Measurements from ENCODE around the gene CCNL1. TPM values are rescaled to one million over a fixed set of nuclear protein-coding genes. Genes with fewer than 3 reads are reported as not detected.

CCNL1 gene
- total and polyA plus RNA-seq, 5 donors from 2014 or later = 48.7 to 1,080 (median 66.0) TPM

DNA sequence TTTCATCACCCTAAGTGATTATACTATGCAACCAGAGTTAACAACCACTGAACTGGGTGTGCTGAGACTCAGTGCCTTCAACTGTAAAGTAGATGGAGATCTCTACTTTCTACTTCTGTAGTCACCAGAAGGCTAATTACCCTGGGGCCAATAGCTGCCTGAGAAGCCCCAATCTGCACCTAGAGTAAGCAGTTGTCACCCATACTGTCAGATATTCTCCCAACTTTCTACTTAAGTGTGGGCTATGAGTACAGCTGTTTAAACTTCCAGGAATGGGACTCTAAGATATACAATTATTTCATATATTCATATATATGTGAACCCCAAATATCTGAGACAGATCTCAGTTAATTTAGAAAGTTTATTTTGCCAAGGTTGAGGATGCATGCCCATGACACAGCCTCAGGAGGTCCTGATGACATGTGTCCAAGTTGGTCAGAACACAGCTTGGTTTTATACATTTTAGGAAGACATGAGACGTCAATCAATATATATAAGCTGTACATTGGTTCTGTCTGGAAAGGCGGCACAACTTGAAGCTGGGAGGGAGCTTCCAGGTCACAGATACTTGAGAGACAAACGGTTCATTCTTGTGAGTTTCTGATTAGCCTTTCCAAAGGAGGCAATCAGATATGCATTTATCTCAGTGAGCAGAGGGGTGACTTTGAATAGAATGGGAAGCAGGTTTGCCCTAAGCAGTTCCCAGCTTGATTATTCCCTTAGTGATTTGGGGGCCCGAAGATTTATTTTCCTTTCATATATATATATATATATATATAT is 41.9 kb downstream of the CCNL1 start:
- H3K9me3 Mint-ChIP-seq = no peaks in the 10 kb centered on the region
- Histone ChIP-seq H3K36me3 (ENCODE audit: control insufficient read depth, insufficient read depth, low read length) (no peaks in the 10 kb centered on the region), H3K27ac (ENCODE audit: insufficient read depth, low read length, poor library complexity, severe bottlenecking) (no peak overlapping the region), H3K4me1 (ENCODE audit: control insufficient read depth, insufficient read depth, low read length, poor library complexity, severe bottlenecking) (peaks cover 8% of the 10 kb centered on the region), H3K9me3 (ENCODE audit: control insufficient read depth in 2 of 2, low read length in 2 of 2) (no peaks in the 10 kb centered on the region), H3K27me3 (ENCODE audit: control insufficient read depth, insufficient read depth, low read length) (peaks cover 4% of the 10 kb centered on the region), H3K4me3 (ENCODE audit: low read depth, low read length) (no peak overlapping the region)
- no peak for ATAC-seq (ENCODE audit: low read depth in 2 of 2)
- peaks cover 0 to 6% (median 3%) of the 10 kb centered on the region in 4 donors for H3K4me1 Mint-ChIP-seq
- no peak overlapping the region for H3K4me3 Mint-ChIP-seq
- no peak overlapping the region for H3K27ac Mint-ChIP-seq
- H3K36me3 Mint-ChIP-seq = no peaks in the 10 kb centered on the region
- DNase-seq = no peak
- H3K27me3 Mint-ChIP-seq = no peaks in the 10 kb centered on the region

DNA sequence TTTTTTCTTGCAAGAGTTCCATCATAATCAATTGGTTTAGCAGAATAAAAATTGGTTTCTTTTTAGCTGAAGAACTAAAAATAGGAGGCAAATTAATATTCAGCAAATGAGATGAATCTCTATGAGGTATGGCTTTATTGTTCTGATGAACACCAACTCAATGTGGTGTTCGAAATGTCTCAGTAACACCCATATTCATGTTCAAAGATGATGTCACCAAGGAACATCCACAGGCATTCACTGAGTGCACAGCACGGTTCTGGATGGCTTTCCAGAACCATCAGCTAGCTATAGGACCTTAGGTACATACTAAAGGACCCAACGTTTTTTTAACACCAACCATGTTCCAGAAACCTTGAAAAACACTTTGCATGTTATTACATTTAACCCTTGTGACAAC is 42.7 kb downstream of the CCNL1 start:
- DNase-seq (no peak), ATAC-seq (ENCODE audit: low read depth in 2 of 2) (no peak)
- Mint-ChIP-seq H3K36me3 (no peaks in the 10 kb centered on the region), H3K4me1 (peaks cover 0 to 6% (median 3%) of the 10 kb centered on the region in 4 donors), H3K4me3 (no peak overlapping the region), H3K27ac (no peak overlapping the region), H3K9me3 (no peaks in the 10 kb centered on the region), H3K27me3 (no peaks in the 10 kb centered on the region)
- H3K36me3 ChIP-seq (ENCODE audit: control insufficient read depth, insufficient read depth, low read length) = no peaks in the 10 kb centered on the region
- H3K27ac ChIP-seq (ENCODE audit: insufficient read depth, low read length, poor library complexity, severe bottlenecking) = no peak overlapping the region
- no peak overlapping the region for H3K4me3 ChIP-seq (ENCODE audit: low read depth, low read length)
- H3K27me3 ChIP-seq (ENCODE audit: control insufficient read depth, insufficient read depth, low read length) = peaks cover 4% of the 10 kb centered on the region
- no peaks in the 10 kb centered on the region for H3K9me3 ChIP-seq (ENCODE audit: control insufficient read depth in 2 of 2, low read length in 2 of 2)
- H3K4me1 ChIP-seq (ENCODE audit: control insufficient read depth, insufficient read depth, low read length, poor library complexity, severe bottlenecking) = peaks cover 8% of the 10 kb centered on the region

DNA sequence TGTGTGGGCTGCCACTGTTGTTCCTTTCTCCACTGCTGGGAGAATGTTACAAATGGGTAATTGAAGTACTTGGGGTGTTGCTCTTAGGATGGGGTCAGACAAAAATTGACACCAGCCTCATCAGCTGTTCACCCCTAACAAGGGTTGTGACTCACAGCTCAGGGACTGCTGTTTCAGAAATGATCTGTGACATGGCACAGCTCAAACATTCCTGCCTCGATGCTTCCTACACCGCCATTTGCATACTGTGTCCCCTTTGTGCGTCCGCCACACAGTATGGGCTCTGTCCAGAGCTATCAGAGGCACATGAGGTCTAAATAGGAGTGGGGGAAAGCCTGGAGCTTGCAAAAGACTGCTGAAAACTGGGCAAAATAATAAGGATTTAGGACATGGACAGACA is 43.9 kb downstream of the CCNL1 start:
- Histone ChIP-seq H3K9me3 (ENCODE audit: control insufficient read depth in 2 of 2, low read length in 2 of 2) (no peaks in the 10 kb centered on the region), H3K4me3 (ENCODE audit: low read depth, low read length) (no peak overlapping the region), H3K4me1 (ENCODE audit: control insufficient read depth, insufficient read depth, low read length, poor library complexity, severe bottlenecking) (peaks cover 8% of the 10 kb centered on the region), H3K27me3 (ENCODE audit: control insufficient read depth, insufficient read depth, low read length) (peaks cover 4% of the 10 kb centered on the region), H3K27ac (ENCODE audit: insufficient read depth, low read length, poor library complexity, severe bottlenecking) (no peak overlapping the region), H3K36me3 (ENCODE audit: control insufficient read depth, insufficient read depth, low read length) (no peaks in the 10 kb centered on the region)
- Mint-ChIP-seq H3K27ac (no peak overlapping the region), H3K4me3 (no peak overlapping the region), H3K27me3 (no peaks in the 10 kb centered on the region), H3K9me3 (no peaks in the 10 kb centered on the region), H3K4me1 (peaks cover 0 to 6% (median 3%) of the 10 kb centered on the region in 4 donors), H3K36me3 (no peaks in the 10 kb centered on the region)
- DNase-seq (no peak), ATAC-seq (ENCODE audit: low read depth in 2 of 2) (no peak)

DNA sequence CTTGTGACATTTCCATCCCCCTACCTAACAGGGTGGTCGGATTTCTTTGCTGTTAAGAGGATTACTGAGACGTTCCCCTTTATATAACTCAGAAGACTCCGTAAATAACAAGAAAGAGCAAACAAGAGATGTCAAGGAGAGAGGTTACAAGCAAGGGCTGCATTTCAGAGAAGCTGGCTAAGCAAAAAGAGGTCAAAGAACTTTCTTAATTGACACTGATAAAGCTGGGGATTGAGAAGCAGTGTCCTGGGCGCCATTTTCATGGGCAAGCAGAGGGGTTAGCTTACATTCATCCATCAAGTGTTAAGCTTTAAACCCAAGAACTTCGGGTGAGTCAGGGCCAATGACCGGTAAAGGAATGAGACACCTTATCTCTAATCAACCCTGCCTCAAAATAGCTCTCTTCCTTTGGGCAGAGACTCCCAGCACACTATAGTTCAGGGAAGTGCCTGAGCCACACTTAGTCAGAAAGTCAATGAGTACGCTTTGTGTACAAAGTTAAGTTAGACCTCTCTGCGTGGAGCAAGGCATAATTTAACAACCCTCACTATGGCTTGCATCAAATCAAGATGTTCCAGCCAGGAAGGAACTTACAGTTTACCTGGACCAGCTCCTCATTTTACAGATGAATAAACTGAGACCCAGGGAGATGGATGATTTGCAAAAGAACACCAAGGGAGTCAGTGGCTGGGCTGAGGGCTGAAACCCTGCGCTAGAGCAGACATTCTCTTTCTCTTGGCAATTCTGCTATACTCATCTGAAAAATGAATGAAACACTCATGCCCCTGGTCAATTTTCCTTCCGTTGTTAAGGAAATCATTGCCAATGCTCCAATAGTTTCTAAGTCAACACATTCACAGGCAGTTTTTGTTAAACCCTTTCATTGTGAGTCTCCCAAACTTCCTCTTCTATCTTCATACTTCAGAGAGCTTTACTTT is 44.6 kb downstream of the CCNL1 start:
- H3K36me3 ChIP-seq (ENCODE audit: control insufficient read depth, insufficient read depth, low read length) = no peaks in the 10 kb centered on the region
- H3K4me3 ChIP-seq (ENCODE audit: low read depth, low read length) = no peak overlapping the region
- peaks cover 0 to 6% (median 3%) of the 10 kb centered on the region in 4 donors for H3K4me1 Mint-ChIP-seq
- no peak overlapping the region for H3K27ac Mint-ChIP-seq
- no peak for DNase-seq
- H3K9me3 Mint-ChIP-seq = no peaks in the 10 kb centered on the region
- no peak overlapping the region for H3K27ac ChIP-seq (ENCODE audit: insufficient read depth, low read length, poor library complexity, severe bottlenecking)
- H3K27me3 Mint-ChIP-seq = no peaks in the 10 kb centered on the region
- peaks cover 8% of the 10 kb centered on the region for H3K4me1 ChIP-seq (ENCODE audit: control insufficient read depth, insufficient read depth, low read length, poor library complexity, severe bottlenecking)
- peaks cover 4% of the 10 kb centered on the region for H3K27me3 ChIP-seq (ENCODE audit: control insufficient read depth, insufficient read depth, low read length)
- H3K36me3 Mint-ChIP-seq = no peaks in the 10 kb centered on the region
- no peak overlapping the region for H3K4me3 Mint-ChIP-seq
- no peak for ATAC-seq (ENCODE audit: low read depth in 2 of 2)
- H3K9me3 ChIP-seq (ENCODE audit: control insufficient read depth in 2 of 2, low read length in 2 of 2) = no peaks in the 10 kb centered on the region

DNA sequence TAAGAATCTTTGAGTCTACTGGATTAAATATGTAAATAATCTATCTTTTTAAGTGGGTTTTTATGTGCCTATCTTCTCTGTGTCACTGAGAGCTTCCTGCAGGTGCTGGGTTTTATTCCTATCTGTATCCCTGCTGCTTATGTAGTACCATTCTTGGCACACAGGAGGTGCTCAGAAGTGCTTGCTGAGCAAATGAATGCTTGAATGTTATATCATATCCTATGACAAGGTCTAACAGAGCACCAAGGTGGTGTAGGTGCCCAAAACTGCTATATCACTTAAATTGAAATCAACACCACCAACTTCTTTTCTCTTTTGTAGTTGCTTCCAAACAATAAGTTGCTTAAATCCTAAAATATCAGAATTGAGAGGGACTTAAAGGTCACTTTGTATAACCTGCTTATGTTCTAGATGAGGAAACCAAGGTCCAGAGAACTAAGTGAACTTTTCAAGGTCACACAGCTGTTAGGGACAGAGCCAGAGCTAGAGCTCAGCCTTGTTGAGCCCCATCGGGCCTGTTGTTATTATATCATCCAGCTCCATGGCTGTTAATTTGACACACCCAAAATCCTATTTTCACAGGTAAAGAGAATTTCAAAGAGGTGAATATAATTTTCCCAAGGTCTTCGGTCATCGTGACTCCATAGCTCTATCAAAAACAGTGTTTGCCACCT is 46.0 kb downstream of the CCNL1 start:
- H3K27ac ChIP-seq (ENCODE audit: insufficient read depth, low read length, poor library complexity, severe bottlenecking) = no peak overlapping the region
- H3K27me3 Mint-ChIP-seq = no peaks in the 10 kb centered on the region
- peak in 1 of 3 donors; percentile 47 for DNase-seq
- ATAC-seq (ENCODE audit: low read depth in 2 of 2) = peak in 1 of 2 donors; percentile 55
- no peaks in the 10 kb centered on the region for H3K9me3 ChIP-seq (ENCODE audit: control insufficient read depth in 2 of 2, low read length in 2 of 2)
- no peaks in the 10 kb centered on the region for H3K4me1 ChIP-seq (ENCODE audit: control insufficient read depth, insufficient read depth, low read length, poor library complexity, severe bottlenecking)
- H3K36me3 Mint-ChIP-seq = no peaks in the 10 kb centered on the region
- H3K27me3 ChIP-seq (ENCODE audit: control insufficient read depth, insufficient read depth, low read length) = peaks cover 4% of the 10 kb centered on the region
- no peaks in the 10 kb centered on the region for H3K36me3 ChIP-seq (ENCODE audit: control insufficient read depth, insufficient read depth, low read length)
- no peaks in the 10 kb centered on the region for H3K9me3 Mint-ChIP-seq
- H3K27ac Mint-ChIP-seq = no peak overlapping the region
- no peak overlapping the region for H3K4me3 ChIP-seq (ENCODE audit: low read depth, low read length)
- no peak overlapping the region for H3K4me3 Mint-ChIP-seq
- no peaks in the 10 kb centered on the region for H3K4me1 Mint-ChIP-seq

DNA sequence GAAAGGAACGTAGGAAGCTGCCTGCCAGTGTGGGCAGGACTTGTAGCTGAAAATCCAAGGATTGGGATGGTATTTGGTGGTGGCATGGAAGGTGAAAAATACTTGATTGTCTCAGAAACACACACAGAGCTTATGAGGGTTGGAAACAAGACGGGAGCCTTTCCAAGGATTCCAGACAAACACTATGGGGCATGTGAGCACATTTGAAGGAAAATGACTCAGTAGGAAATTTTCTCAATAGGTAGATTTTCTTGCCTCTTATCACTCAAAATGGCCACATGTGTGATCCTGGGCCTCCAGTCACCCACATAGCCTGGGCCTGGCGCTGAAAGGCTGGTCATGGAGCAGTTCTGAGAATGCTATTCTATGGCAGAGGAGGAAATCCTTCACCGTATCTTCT is 47.4 kb downstream of the CCNL1 start:
- no peaks in the 10 kb centered on the region for H3K27me3 Mint-ChIP-seq
- Histone ChIP-seq H3K36me3 (ENCODE audit: control insufficient read depth, insufficient read depth, low read length) (no peaks in the 10 kb centered on the region), H3K9me3 (ENCODE audit: control insufficient read depth in 2 of 2, low read length in 2 of 2) (no peaks in the 10 kb centered on the region), H3K4me1 (ENCODE audit: control insufficient read depth, insufficient read depth, low read length, poor library complexity, severe bottlenecking) (no peaks in the 10 kb centered on the region), H3K4me3 (ENCODE audit: low read depth, low read length) (no peak overlapping the region), H3K27me3 (ENCODE audit: control insufficient read depth, insufficient read depth, low read length) (peaks cover under 1% of the 10 kb centered on the region), H3K27ac (ENCODE audit: insufficient read depth, low read length, poor library complexity, severe bottlenecking) (no peak overlapping the region)
- no peaks in the 10 kb centered on the region for H3K4me1 Mint-ChIP-seq
- no peak overlapping the region for H3K4me3 Mint-ChIP-seq
- ATAC-seq (ENCODE audit: low read depth in 2 of 2) (no peak), DNase-seq (no peak)
- H3K9me3 Mint-ChIP-seq = no peaks in the 10 kb centered on the region
- no peaks in the 10 kb centered on the region for H3K36me3 Mint-ChIP-seq
- H3K27ac Mint-ChIP-seq = no peak overlapping the region

DNA sequence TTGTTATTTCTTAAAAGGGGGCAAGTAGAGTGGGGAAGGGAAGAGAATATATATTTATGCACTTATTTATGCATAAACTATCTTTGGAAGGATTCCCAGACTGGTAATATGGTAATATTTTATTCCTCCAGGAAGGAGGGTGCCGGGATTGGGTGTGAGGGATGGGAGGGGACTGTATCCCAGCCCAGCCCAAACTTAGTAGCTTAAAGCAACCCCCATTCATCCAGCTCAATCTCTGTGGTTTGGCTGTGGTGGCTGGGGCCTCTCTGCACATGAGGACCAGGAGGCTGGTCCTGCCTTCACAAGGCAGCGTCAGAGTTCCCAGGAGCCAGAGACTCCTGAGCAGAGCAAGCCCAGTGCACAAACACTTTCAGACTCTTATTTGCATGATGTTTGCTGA is 48.4 kb downstream of the CCNL1 start:
- Mint-ChIP-seq H3K36me3 (no peaks in the 10 kb centered on the region), H3K4me3 (no peak overlapping the region), H3K4me1 (peaks cover 0 to 9% (median 1%) of the 10 kb centered on the region in 4 donors), H3K27ac (no peak overlapping the region), H3K9me3 (no peaks in the 10 kb centered on the region), H3K27me3 (no peaks in the 10 kb centered on the region)
- Histone ChIP-seq H3K4me1 (ENCODE audit: control insufficient read depth, insufficient read depth, low read length, poor library complexity, severe bottlenecking) (no peaks in the 10 kb centered on the region), H3K36me3 (ENCODE audit: control insufficient read depth, insufficient read depth, low read length) (no peaks in the 10 kb centered on the region), H3K27ac (ENCODE audit: insufficient read depth, low read length, poor library complexity, severe bottlenecking) (no peak overlapping the region), H3K4me3 (ENCODE audit: low read depth, low read length) (no peak overlapping the region), H3K27me3 (ENCODE audit: control insufficient read depth, insufficient read depth, low read length) (no peaks in the 10 kb centered on the region), H3K9me3 (ENCODE audit: control insufficient read depth in 2 of 2, low read length in 2 of 2) (no peaks in the 10 kb centered on the region)
- ATAC-seq (ENCODE audit: low read depth in 2 of 2) = no peak
- no peak for DNase-seq
